HG03460 (cell line): ENCODE data around the gene SORCS2.

ENCODE experiments used
- ATAC-seq: cut with Tn5 transposase; IDR thresholded peaks from one replicate; pipeline ENCODE4 v1.9.1; 2021; ENCODE audit not compliant: unreplicated experiment

The SORCS2 gene

DNA sequence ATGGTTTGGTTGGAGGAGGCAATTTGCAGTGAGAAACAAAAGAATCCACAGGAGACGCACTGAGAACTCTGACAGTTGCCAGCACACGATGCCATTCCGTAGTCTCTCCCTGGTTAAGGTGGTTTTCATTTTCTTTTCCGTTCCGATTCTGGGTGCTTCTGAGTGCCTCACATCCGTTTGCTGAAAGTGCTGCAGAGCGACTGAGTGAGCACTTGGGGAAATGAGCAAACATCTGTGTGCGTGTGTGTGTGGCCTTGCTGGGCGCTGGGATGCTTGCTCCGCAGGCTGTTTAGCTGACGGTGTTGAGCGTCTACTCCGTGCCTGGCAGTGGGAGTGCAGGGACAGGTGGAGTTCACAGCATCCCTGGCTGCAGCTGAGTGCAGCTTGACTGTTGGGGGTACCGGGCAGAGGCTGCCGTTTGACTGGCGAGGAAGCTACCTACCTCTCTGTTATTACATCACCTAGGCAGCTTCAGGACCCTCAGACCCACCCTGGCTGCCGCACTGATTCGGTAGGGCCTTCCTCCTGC lies 49.3 kb downstream of the SORCS2 start:
- ATAC-seq, result no peak

DNA sequence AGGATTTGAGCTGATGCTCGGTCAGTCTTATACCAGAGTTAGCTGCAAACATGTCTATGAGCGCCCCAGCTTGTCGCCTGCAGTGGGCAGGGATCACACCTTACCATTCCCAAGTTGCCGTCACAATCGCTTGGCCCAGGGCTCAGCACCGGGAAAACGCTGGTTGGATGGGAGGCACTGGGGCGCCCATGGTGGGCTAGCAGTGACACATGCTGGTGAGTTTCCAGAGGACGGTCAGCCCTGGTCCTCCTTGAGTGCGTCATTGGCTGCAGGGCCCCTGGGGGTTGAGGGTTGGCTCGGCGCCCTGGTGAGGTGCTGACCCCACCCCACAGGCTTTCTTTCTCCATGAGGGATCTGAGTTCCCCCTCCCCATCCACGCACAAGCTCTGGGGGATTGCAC lies 50.4 kb downstream of the SORCS2 start:
- no peak for ATAC-seq

DNA sequence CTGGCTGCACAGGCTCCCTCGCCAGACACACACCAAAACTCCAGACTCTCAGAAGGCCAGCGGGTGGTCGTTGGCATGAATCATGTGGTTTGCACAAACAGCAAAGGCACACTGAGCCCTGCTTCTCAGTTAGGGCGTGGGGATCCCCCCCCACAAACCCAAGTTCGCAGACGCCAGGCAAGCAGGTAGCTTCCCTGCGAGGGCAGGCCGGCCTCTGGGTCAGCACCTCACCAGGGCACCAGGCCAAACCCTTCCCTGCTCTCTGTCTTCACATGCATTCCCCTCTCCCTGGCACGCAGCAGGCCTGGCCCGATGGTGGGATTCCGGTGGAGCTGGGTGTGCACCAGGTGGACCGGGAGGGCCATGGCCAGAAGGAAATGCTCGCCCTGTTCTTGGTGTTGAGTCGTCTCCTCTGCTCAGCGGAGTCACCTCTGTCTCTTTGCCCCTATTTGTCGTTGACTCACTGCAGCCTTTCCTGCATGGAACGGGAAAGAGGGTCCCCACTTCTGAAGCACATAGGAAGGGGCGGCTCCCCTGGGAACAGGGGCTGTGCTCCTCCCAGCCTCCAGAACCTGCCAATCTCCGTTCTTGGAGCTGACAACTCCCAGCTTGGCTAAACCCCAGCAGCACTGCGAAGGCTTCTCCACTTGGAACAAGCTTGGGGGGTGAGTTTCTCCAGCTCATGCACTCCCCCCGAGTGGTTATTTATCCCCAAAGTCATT lies 51.4 kb downstream of the SORCS2 start:
- ATAC-seq, result no peak

DNA sequence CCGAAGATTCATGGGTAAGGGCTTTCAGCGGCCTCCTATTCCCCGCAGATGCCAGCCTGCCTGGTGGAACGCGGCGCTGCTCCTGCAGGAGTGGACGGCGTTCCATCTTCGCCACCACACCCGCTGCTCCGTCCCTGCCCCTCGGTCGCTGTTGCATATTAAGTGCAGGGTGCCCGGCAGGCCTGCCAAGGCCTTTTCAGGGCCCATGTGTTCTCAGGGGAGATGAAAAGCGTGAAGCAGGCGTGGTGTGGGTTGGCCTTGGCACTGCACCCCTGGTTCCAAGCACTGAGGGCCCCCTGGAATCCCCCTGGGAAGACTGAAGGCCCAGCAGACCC lies 52.0 kb downstream of the SORCS2 start:
- ATAC-seq, result no peak

DNA sequence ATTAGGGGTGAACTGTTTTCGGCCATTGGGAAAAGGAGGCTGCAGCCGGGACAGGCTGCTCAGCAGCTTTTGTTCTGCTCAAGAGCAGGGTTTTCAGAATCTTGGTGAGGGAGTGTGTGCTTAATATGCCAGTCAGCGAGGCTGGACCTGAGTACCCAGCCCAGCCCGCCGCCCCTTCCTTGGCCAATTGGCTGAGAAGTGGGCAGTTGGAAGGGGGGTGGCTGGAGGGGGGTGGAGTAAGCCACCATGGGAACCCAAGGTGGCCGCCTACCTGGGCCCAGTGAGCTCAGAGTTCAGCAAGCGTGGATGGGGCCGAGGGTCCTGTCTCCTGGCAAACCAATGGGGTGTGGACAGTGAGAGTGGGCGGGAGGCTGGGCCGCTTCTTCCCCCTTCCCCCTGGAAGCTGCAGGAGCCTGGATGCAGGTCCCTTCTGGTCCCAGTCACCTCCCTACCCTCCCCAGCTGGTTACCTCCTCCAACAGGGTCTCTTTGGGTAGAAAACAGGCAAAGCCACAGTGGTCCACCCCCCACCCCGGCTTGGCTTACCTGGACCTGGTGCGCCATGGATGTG lies 52.5 kb downstream of the SORCS2 start:
- no peak for ATAC-seq

DNA sequence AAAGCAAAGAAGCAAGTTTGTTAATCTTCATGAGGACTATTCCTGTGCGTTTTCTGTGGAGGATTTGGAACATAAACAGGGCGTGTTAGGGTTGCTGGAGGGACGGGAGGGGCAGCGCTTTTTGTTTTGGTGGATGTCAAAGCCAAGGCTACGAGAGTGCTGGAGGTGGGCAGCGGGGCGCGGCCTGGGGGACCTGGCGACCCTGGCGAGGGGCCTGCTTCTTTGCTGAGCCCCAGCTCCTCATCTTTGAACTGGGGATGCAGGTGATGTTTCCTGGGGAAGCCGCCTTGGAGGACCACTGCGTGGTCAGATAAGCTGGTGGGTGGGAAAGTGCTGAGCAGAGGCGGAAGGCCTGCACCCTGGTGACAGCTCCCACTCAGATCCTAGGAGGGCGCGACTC lies 55.2 kb downstream of the SORCS2 start:
- no peak for ATAC-seq

DNA sequence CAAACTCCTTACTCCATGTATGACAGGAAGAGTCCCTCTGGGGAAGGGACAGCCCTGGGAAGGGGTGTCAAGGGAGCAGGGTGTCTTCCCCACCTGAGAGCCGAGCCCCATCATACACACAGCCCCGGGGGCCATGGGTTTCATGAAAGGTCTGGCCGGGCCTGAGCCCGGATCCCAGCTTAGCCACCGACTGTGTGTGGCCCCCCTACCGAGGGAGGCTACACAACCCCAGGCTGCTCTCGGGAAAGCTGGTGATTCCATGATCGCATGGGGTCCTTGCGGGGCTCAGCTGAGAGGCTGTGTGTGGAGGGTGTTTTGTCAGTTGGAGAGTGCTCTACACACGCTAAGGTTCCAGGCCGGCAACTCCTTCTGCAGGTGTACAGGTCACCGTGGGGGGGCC lies 55.6 kb downstream of the SORCS2 start:
- no peak for ATAC-seq

DNA sequence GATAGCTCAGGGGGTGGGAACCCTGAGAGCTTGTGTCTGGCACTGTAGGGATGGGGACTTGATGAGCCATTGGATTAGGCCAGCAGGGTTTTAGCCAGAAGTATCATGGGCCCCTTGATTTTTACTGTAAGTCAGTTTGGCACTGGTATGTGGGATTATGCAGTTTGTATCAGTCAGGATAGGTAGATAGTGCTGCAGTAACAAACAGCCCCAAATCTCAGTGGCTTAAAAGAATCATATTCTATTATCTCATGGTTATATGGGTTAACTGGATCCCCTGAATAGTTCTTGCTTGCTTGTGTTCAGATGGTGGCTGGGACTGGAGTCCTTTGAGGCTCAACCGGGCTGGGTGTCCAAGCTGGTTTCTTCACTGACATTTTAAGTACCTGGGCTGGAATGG lies 56.5 kb downstream of the SORCS2 start:
- ATAC-seq, result no peak

DNA sequence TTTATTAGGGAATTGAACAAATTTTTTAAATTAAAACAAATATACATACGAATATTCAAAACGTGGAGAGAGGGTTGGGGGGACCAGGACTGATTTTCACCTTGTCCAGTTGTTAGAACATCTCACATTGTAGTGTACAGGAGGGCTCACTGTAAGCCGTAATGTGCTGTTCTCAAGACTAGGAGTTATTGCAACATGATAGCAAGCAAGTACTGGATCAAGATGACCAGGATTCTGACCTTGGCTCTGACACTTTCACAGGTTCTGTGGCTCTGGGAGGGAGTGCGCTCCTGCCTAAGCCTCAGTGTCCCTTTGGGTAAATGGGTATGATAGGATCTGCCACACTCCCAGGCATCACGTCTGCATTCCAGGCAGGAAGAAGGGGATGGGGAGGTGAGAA lies 59.0 kb downstream of the SORCS2 start:
- ATAC-seq, result no peak

DNA sequence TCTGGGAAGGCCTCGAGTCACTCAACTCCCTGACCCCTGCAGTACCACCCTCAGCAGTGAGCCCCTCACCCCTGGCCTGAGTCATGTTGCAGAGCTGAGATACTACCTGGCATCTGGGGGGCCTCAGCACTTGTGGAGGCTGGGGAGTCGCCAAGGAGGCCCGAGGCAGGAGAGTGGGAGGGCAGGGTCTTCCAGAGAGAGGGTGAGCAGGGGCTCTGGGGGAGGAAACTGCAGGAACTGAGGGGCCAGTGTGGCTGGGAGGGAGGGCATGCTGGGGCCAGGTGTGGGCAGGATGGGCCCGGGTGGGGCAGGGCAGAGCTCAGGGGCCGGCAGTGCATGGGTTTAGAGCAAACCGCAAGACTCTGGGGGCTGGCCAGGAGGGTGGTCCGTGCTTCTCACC lies 59.7 kb downstream of the SORCS2 start:
- ATAC-seq, result no peak

DNA sequence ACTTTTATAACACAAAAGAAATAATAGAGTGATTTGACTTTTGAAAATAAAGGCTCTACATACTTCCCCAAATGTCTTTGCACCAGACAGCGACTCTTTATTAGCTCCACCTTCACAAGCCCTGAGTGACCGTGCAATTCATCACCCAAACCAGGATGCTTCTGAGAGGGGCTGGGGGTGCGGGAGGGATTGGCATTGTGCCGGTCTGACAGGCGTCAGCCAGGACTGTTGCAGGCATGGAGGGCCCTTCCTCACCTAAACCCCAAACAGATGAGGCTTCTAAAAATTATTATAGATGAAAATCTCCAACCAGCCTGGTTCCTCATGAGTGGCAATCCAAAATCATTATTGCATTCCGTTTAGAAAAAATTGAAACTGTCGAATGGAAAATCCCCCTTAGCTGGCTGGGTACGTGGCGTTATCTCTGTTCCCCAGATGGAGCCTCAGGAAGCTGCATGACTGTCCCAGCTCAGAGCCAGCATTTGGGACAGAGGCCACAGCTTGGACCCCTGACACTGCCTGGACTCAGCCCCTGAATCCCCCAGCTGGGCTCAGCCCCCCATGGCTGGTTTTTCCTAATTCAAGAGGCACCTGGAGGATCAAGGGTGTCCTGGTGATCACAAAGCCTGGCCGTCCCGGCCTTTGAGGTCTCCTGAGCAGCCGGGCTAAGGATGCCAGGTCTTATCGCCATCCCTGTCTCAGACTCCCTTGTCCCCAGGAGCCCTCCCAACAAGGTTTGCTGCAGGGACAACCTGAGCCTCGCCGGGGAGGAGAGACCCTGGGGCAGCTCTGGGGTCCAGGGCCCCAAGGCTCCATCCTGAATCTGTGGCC lies 60.4 kb downstream of the SORCS2 start:
- no peak for ATAC-seq

DNA sequence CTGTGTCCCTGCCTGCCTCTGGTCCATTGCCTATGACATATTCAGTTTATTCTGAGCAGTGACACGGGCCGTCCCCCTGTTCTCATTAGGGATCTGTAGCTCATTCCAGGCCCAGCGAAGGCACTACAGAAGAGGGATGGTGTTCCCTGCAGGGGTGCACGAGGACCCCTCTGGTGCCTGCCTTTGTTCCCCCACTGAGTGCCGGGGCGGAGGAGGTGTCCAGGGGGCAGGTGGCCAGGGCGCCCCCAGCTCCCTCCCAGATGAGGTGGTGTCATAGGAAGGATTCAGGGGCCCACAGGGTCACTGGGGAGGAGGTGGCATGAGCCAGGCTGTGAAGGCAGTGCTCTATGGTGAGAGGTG lies 61.0 kb downstream of the SORCS2 start:
- no peak for ATAC-seq

DNA sequence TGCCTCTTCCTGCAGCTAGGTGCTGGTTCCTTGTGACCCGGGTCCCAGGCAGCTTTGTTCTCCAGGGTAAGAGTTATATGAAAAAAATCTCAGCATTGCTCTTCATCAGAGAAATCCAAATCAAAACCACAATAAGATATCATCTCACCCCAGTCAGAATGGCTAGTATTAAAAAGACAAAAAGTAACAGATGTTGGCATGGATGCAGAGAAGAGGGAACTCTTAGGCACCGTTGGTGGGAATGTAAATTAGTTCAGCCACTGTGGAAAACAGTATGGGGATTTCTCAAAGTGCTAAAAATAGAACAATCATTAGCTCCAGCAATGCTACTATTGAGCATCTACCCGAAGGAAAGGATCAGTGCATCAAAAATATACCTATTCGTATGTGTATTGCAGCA lies 61.5 kb downstream of the SORCS2 start:
- ATAC-seq, result no peak

DNA sequence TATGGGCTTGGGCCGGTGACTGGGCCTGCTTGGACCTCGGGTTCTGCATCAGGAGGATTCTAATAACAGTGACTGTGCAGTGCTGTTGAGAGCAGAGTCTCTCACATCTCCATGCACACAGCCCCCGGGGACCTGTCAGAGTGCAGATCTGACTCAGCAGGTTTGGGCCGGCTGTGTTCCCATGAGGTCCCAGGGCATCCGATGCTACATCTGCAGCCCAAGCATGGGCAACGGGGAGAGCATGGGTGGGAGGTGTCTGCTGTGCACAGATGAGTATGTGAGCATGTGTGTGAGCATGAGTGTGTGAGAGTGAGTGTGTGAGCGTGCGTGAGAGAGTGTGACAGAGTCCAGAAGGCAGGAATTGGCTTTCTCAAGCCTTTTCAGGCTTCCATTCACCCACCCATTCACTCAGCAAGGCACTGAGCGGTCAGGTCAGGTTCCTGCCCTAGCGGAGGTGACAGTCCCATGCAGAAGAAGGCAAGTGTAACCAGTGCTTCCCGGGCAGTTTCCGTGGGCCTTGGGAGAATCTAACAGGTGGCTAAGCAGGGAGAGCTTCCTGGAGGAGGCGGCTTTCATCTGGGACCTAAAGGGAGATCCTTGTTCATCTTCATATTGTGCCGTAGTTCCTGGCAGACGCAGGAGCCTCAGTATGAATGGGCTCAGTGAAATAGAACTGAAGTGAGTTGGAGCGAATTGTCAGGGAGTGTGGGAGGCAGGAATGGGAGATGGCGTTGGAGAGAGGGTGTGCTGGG lies 62.6 kb downstream of the SORCS2 start:
- peak; percentile 90 for ATAC-seq

DNA sequence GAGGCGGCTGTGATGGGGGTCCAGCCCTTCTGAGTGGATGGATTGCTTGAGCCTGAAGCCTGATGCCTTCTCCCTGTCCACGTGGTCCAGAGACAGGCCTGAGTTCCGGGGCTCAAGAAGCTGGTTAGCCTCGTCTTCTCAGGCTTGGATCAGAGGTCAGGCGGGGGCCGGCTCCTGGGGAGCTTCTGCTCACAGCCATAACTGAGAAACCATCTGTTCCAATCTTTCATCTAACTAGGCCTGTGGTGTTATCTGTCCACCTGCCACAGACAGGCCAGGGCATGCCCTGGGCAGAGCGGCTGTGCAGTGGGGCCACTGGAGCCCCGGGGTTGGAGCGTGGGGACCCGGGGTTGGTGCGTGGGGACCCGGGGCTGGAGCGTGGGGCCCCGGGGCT lies 63.1 kb downstream of the SORCS2 start:
- ATAC-seq, result no peak

DNA sequence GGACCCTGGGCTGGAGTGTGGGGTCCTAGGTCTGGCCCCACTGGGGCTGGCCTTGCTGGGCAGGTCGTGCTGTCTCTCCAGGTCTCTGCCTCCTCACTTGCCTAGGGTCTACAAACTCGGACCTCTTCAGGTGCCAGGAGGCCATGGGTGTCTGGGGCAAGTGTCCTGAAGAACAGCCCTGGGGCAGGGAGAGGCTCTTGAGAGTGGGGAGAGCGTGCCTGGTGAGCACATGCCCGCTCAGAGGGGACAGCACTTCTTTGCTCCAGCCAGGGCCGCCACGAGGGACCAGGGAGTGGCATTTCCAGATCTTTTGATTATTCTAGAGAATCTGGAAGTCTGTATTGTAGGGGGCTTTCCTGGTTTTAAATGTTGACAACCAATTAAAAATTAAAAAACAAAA lies 63.7 kb downstream of the SORCS2 start:
- ATAC-seq, result no peak

DNA sequence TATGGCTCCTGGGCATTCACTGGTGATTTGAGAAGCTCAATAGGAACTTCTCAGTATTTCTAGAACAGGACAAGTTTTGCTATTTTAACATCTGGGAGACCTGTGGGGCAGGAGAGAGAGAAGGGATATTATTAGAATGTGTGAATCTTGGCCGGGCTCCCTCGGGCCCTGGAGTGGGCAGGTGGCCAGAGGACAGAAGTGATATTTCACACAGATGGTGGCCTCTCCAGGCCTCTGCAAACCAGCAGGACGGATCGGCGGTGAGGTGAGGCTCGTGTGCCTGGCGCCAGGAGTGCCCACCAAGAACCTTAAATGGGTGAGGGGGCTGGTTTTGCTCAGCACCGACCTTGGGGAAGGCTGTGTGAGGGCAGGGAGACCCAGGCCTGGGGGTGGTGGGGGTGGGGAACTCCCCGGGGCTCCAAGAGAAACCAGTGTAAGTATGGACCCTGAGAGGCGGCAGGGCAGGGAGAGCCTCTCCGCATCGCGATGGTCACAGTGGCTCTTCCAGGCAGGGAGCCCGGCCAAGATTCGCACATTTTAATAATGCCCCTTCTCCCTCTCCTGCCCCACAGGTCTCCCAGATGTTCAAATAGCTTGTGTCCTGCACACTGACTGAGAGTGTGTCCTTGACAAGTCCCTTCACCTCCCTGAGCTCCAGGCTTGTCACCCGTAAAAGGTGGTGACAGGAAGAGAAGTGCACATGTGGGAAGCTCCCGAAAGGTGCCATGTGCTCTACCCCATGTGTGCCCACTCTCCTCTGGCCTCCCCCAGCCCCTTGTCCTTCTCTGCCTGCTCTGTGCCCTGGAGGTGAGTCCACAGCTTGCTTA lies 64.9 kb downstream of the SORCS2 start:
- no peak for ATAC-seq

DNA sequence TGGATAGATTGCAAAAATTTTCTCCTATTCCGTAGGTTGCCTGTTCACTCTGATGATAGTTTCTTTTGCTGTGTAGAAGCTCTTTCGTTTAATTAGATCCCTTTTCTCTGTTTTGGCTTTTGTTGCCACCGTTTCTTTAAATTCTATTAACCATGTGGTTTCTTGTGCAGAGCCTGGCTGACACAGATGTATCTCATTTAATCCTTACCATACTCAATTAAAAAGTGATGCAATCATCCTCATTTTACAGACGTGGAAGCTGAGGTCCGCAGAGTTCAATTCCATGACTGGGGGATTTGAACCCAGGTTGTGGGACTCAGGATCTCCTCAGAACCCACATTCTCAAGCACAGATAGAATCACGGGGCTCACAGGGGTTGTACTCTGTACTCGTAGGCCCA lies 66.7 kb downstream of the SORCS2 start:
- no peak for ATAC-seq

DNA sequence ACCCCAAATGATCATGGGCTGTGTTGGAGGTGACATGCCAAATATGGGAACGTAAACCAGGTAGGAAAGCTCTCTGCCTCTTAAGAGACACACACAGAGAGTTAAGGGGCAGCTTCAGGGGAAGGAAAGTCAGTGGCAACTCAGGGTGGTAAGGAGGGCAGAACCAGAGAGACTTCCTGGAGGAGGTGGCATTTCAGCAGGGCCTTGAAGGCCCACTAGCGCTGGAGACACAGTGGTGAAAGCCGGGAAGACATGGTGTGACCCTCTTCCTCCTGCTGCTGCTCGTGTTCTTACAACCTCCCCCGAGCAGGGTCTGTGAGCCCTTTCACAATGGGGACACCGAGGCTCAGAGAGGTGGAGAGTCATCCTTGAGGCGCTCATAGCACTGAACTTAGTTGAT lies 68.2 kb downstream of the SORCS2 start:
- no peak for ATAC-seq

DNA sequence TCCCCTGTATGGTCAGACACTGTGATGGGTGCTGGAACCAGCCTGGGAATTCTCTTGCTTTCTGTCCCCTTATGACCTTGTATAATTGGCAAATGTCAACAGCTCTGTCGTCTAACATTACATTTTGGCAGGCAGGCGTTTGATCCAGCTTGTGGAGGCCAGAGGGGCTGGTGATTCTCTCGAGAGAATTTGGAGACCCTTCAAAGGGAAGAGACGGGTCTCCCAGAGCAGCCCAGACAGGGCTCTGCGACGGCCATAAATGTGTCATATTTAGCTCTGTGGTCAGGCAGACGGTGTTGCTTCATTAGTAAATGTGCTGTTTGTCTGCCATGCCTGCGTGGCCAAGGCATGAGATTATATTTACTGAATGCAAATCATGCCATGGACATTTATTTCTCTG lies 68.7 kb downstream of the SORCS2 start:
- no peak for ATAC-seq

DNA sequence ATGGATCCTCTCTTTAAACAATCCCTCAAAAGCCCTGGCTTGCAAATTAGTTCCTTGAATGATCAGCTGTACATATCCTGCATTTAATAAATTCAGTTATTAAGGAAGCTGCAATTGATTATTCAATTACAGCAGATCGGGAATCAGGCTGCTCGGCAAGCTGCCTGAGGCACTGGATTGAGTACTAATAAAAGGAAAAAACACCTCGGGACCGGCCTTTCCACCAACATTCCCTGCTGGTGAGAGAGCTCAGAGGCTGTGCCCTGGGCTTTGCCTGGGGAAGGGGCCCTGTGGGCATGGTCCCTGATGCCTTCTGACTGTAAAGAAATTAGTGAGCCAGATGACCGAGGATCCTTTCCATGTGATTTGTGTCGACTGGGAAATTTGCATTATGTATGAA lies 69.2 kb downstream of the SORCS2 start:
- ATAC-seq, result no peak
